Activated gamma-delta T cell (primary cell): ENCODE measurements around the gene RAVER1.

Experiments used
- DNase-seq: peaks from one replicate; lab custom pipeline; 2025; lab: John Stamatoyannopoulos, UW

The RAVER1 gene

GRCh38 chr19:10317857-10318462 is 15.4 kb downstream of the RAVER1 start:
- DNase-seq, result no peak

- DNase-seq, result no peak
Measured at GRCh38 chr19:10317045-10317856, 16.1 kb downstream of the RAVER1 start.

- no peak for DNase-seq
Measured at GRCh38 chr19:10316229-10317044, 16.9 kb downstream of the RAVER1 start.

- DNase-seq, result peak; percentile 86
Measured at GRCh38 chr19:10315335-10316214, 17.8 kb downstream of the RAVER1 start, which contains the start of gene FDX2. FDX2 (minus strand) TSS chr19:10316015; CDS start chr19:10315996, 19 bp downstream.

GRCh38 chr19:10309423-10309822 is 23.9 kb downstream of the RAVER1 start, which contains the start of gene ZGLP1:
ZGLP1 (minus strand) TSS chr19:10309815.
- DNase-seq, result no peak

GRCh38 chr19:10306327-10306726 is 27.0 kb downstream of the RAVER1 start:
- no peak for DNase-seq

GRCh38 chr19:10305139-10305806 is 28.1 kb downstream of the RAVER1 start:
- no peak for DNase-seq

- no peak for DNase-seq
Measured at GRCh38 chr19:10299545-10300458, 33.5 kb downstream of the RAVER1 start.

- no peak for DNase-seq
Measured at GRCh38 chr19:10295847-10296591, 37.3 kb downstream of the RAVER1 start.

- DNase-seq, result peak; percentile 45
Measured at GRCh38 chr19:10295305-10295846, 38.0 kb downstream of the RAVER1 start.

GRCh38 chr19:10294368-10294697 is 39.0 kb downstream of the RAVER1 start:
- no peak for DNase-seq

GRCh38 chr19:10293637-10294367 is 39.5 kb downstream of the RAVER1 start:
- no peak for DNase-seq

GRCh38 chr19:10292789-10293636 is 40.3 kb downstream of the RAVER1 start:
- DNase-seq, result no peak

GRCh38 chr19:10292206-10292788 is 41.0 kb downstream of the RAVER1 start:
- peak; percentile 57 for DNase-seq

GRCh38 chr19:10291554-10292205 is 41.6 kb downstream of the RAVER1 start:
- DNase-seq, result no peak

- peak; percentile 31 for DNase-seq
Measured at GRCh38 chr19:10290876-10291553, 42.3 kb downstream of the RAVER1 start.
